Inferior parietal cortex (tissue), 1 donor: ENCODE measurements around the gene PID1.

Experiments used
- DNase-seq: peaks from one replicate; pipeline ENCODE4 v3.0.0-alpha.2; 2016; ENCODE audit errors: extremely low spot score

The PID1 gene

GRCh38 chr2:229170171-229170570 is 100.9 kb downstream of the PID1 start:
- no peak for DNase-seq

GRCh38 chr2:229169751-229170150 is 101.3 kb downstream of the PID1 start:
- no peak for DNase-seq

- no peak for DNase-seq
Measured at GRCh38 chr2:229164545-229165249, 106.4 kb downstream of the PID1 start.

GRCh38 chr2:229163893-229164292 is 107.2 kb downstream of the PID1 start:
- DNase-seq: no peak

DNA sequence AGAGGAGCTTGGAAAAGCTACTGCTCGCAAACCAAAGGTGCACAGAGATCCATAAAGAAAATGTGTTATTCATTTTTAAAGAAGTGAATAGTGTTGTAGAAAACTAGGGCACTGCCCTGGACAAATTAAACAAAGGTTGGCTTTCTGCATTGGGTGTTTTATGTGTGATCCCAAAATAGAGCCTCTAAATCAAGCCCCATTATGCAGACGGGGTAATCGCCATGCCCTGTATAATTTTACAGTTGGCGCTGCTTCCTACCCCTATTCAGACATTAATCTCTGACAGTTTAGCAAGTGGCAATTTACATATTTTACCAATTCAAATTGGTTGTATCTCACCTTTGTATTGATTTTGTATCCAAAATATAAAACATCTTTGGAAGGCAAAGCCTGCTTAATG is 109.1 kb downstream of the PID1 start:
- DNase-seq: no peak

- DNase-seq: no peak
Measured at GRCh38 chr2:229160984-229161383, 110.1 kb downstream of the PID1 start.

GRCh38 chr2:229160180-229160579 is 110.9 kb downstream of the PID1 start:
- DNase-seq: no peak

- no peak for DNase-seq
Measured at GRCh38 chr2:229159405-229159804, 111.7 kb downstream of the PID1 start.

DNA sequence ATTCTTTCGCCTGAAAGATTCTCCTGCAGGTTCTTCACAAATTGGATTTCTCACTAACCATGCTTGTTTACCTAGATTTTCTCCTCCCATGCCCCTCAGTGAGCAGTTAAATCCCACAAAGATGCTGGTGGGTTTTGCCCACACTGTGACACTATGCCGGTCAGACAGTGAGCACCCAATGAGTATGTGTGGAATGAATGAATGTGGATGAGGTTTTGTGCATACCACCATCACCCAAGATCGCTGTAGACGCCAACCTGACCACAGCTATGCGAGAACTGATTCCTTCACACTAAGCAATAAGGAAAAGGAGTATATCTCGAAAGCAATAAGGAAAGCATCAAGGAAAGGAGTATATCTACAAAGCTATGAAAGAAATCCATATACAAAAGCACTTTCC is 116.7 kb downstream of the PID1 start:
- no peak for DNase-seq

- DNase-seq: no peak
Measured at GRCh38 chr2:229153951-229154350, 117.1 kb downstream of the PID1 start.

DNA sequence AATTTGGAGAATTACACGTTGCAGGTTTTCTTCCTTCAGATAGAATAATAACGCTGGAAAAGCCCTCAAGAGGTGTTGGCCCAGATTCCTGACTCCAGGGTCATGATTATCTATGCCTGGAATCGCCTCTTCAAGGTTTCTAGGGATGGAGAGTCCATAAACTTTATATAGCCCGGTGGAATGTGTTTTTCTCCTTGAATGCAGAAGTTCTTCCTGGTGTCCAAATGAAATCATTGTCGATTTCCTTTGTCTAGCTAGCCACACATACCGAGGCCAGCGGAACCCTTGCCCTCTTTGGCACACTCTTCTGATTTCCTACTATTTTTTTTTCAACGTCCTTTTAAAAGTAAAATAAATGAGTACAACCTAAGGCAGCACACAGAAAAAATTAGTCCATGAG is 117.8 kb downstream of the PID1 start:
- no peak for DNase-seq

DNA sequence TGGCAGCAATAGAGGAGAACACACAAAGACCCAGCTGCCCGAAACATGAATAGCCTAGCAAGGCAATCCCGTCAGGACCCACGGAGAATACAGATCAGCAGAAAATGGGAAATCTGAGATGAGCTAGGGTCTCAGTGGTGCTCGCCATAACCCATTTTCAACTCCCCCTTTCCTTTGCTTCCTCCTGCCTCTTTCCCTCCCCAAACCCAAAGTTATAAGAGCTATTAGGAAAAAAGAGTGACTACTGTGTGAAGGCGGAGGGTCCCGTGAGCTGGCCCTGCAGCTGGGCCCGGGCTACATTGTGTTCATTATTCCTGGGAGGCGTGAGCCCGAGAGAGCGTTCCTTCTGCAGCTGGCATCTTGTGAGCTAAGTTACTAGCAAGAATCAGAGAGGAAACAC is 118.4 kb downstream of the PID1 start:
- DNase-seq: no peak

DNA sequence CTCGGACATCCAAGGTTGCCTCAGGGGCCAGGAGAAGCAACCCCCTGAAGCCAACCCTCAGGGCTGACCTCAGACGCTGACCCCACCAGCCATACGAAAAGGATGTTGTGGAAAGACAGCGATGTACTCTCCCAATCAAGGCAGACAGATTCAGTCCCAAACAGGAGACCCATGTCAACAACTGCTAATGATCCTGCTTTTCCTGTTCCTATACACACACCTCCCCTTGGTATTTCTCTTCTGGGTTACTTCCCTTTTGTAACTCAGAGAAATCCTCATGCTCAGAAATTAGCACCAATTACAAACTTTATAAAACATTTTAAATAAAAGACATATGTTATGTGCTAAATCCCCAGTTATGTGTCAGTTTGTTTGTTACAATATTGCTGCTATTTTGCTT is 120.8 kb downstream of the PID1 start:
- DNase-seq: no peak

GRCh38 chr2:229141424-229142025 is 129.6 kb downstream of the PID1 start:
- no peak for DNase-seq

DNA sequence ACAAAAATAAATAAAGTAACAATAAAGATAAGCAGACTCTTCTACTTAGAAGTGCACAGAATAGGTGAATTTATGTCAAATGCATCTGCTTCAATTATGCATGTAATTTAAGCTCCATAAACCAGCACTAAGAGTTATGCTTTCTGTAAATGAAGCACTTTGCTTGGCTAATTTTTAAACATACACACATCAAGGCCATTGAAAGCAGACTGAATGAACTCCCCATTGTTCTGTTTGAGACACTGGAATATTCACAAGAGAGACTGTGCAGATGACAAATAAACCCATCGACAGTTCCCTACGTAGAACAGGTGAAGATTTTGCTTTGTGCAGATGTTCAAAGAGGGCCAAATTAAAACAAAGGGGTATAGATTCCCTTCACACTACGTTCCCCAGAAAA is 133.4 kb downstream of the PID1 start:
- DNase-seq: no peak

GRCh38 chr2:229137066-229137465 is 134.0 kb downstream of the PID1 start:
- no peak for DNase-seq

DNA sequence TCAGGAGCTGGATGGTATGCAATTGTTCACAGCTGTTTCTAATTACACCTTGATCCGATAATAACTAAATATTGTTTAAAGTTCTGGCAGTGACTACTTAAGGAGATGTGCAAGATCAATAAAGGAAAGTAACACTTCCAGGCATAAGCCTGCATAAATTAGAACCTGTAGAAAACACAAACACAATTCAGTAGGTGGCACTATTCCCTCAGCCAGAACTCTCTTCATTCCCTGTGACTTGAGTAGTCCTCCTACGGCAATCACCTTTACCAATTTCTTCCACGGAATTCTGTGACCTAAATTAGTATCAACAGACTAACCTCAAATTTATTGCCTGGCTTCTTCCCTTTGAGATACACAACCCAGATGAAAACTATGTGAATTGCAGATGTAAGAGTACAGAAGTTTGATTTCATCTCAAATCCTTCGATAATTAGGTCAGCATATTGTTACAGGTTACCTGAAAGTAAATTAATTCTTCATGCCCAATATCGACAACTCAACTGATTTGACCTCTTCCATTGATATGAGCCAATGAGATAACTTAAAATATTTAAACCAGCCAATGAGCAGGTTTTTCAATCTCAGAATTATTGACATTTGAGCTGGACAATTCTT is 137.8 kb downstream of the PID1 start:
- peak; percentile 74 for DNase-seq

DNA sequence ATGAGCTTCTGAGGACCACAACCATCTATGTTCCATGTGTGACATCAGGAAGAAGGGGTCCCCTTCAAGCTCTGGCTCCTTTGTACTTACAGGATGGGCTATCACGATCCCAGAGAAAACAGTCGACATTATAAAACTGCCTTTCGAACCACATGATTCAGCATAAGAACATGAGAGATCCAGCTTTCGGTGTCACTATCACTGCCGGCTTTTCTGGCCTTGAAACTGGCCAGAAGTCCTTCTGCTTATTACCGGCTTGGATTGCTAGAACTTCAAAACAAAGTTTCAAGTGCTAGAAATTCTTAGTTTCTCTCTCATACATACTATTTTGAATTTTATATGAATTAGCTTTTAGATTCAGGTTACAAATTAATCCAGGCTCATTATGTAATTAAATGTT is 138.9 kb downstream of the PID1 start:
- no peak for DNase-seq

DNA sequence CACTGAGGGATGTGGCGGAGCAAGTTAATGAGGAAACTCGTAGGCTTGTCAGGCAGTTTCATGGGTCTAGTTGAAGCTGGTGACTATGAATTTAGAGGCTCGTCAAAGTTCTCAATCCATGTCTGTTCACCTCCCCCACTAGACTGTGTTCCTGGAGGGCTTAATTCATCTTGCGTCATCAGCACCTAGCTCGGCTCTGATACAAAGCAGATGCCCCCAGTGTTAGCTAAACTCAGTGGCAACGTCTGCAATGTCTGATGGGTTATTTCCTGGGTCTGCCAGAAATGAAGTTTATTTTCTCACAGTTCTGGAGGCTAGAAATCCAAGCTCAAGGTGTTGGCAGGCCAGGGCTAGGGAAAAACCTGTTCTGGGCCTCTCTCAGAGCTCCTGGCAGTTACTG is 140.6 kb downstream of the PID1 start:
- DNase-seq: no peak

- no peak for DNase-seq
Measured at GRCh38 chr2:229129738-229130371, 141.2 kb downstream of the PID1 start.

GRCh38 chr2:229127471-229127870 is 143.6 kb downstream of the PID1 start:
- DNase-seq: no peak

GRCh38 chr2:229126066-229126465 is 145.0 kb downstream of the PID1 start:
- DNase-seq: no peak

GRCh38 chr2:229124136-229124535 is 147.0 kb downstream of the PID1 start:
- DNase-seq: no peak
